ENCODE data around the gene KRTAP4-2.

DNA sequence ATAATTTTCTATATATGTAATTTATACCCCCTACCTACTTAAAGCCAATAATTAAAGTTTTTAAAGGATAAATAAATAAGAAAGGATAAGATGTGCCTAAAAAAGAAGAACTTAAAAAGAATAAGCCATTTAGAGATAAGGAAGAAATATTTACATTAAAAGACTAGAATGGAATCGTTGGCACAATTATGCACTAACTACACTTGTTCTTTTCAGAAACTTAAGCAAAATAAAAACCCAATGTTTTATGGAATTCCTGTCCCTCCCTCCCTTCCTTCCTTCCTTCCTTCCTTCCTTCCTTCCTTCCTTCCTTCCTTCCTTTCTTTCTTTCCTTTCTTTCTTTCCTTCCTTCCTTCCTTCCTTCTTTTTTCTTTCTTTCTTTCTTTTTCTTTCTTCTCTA, 33.2 kb downstream of the KRTAP4-2 start:
- TF ChIP-seq RARB (CRISPR knock-in tag; IDR thresholded peaks at IDR 0.05) (no peak), TCF4 (CRISPR knock-in tag; IDR thresholded peaks at IDR 0.05; ENCODE audit: borderline replicate concordance) (no peak), GLIS3 (CRISPR knock-in tag; IDR thresholded peaks at IDR 0.05) (no peak), SNAI2 (CRISPR knock-in tag; IDR thresholded peaks at IDR 0.05) (no peak), ARNTL (CRISPR knock-in tag; IDR thresholded peaks at IDR 0.05; ENCODE audit: borderline replicate concordance, low read depth) (no peak), ZC3H10 (CRISPR knock-in tag; IDR thresholded peaks at IDR 0.05) (no peak), ZFP3 (CRISPR knock-in tag; IDR thresholded peaks at IDR 0.05) (no peak)
- TF ChIP-seq, protein P1, sequence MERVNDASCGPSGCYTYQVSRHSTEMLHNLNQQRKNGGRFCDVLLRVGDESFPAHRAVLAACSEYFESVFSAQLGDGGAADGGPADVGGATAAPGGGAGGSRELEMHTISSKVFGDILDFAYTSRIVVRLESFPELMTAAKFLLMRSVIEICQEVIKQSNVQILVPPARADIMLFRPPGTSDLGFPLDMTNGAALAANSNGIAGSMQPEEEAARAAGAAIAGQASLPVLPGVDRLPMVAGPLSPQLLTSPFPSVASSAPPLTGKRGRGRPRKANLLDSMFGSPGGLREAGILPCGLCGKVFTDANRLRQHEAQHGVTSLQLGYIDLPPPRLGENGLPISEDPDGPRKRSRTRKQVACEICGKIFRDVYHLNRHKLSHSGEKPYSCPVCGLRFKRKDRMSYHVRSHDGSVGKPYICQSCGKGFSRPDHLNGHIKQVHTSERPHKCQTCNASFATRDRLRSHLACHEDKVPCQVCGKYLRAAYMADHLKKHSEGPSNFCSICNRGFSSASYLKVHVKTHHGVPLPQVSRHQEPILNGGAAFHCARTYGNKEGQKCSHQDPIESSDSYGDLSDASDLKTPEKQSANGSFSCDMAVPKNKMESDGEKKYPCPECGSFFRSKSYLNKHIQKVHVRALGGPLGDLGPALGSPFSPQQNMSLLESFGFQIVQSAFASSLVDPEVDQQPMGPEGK (CRISPR knock-in tag; IDR thresholded peaks at IDR 0.05; ENCODE audit: borderline replicate concordance), result no peak
- TF ChIP-seq, protein P2, sequence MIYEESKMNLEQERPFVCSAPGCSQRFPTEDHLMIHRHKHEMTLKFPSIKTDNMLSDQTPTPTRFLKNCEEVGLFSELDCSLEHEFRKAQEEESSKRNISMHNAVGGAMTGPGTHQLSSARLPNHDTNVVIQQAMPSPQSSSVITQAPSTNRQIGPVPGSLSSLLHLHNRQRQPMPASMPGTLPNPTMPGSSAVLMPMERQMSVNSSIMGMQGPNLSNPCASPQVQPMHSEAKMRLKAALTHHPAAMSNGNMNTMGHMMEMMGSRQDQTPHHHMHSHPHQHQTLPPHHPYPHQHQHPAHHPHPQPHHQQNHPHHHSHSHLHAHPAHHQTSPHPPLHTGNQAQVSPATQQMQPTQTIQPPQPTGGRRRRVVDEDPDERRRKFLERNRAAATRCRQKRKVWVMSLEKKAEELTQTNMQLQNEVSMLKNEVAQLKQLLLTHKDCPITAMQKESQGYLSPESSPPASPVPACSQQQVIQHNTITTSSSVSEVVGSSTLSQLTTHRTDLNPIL (CRISPR knock-in tag; IDR thresholded peaks at IDR 0.05; ENCODE audit: low read depth), result no peak
- TF ChIP-seq, protein P3, sequence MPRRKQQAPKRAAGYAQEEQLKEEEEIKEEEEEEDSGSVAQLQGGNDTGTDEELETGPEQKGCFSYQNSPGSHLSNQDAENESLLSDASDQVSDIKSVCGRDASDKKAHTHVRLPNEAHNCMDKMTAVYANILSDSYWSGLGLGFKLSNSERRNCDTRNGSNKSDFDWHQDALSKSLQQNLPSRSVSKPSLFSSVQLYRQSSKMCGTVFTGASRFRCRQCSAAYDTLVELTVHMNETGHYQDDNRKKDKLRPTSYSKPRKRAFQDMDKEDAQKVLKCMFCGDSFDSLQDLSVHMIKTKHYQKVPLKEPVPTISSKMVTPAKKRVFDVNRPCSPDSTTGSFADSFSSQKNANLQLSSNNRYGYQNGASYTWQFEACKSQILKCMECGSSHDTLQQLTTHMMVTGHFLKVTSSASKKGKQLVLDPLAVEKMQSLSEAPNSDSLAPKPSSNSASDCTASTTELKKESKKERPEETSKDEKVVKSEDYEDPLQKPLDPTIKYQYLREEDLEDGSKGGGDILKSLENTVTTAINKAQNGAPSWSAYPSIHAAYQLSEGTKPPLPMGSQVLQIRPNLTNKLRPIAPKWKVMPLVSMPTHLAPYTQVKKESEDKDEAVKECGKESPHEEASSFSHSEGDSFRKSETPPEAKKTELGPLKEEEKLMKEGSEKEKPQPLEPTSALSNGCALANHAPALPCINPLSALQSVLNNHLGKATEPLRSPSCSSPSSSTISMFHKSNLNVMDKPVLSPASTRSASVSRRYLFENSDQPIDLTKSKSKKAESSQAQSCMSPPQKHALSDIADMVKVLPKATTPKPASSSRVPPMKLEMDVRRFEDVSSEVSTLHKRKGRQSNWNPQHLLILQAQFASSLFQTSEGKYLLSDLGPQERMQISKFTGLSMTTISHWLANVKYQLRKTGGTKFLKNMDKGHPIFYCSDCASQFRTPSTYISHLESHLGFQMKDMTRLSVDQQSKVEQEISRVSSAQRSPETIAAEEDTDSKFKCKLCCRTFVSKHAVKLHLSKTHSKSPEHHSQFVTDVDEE (CRISPR knock-in tag; IDR thresholded peaks at IDR 0.05), result no peak

Data from SK-N-SH treated with all-trans-retinoic acid at 6 μM for 48 hours (cell line).